CD14-positive monocyte (primary cell): ENCODE results near the gene DDX18. TPM values are rescaled to one million over a fixed set of nuclear protein-coding genes. Genes with fewer than 3 reads are reported as not detected.

Experiments
- DNase-seq, 3 donors: peaks; one replicate each; pipeline ENCODE4 v3.0.0-alpha.2; 2011 to 2022
- H2AFZ ChIP-seq: 2 replicates; pipeline ENCODE4 v1.6.0; 2012; ENCODE audit warnings: mild to moderate bottlenecking, low read depth, low read length, inconsistent platforms; ENCODE audit not compliant: insufficient read depth, poor library complexity, severe bottlenecking
- H3K27ac ChIP-seq, 2 donors: 1 replicate in 1 of 2; 2 replicates in 1 of 2; pipeline ENCODE4 v1.5.1; 2012 to 2013; ENCODE audit warnings: low read length in 2 of 2, control low read depth in 1 of 2, inconsistent platforms in 1 of 2, low read depth in 1 of 2, mild to moderate bottlenecking in 1 of 2
- H3K27me3 ChIP-seq, 2 donors: one replicate each; pipeline versions ENCODE4 v1.6.0 to v1.6.1; 2011 to 2013; ENCODE audit warnings: low read length in 2 of 2; ENCODE audit not compliant: control insufficient read depth in 2 of 2, insufficient read depth in 2 of 2
- H3K36me3 ChIP-seq, 2 donors: replicated peaks in 1 of 2; 1 replicate in 1 of 2; 2 replicates in 1 of 2; pipeline versions ENCODE4 v1.5.1 to v1.6.1; 2012 to 2013; ENCODE audit warnings: low read length in 2 of 2, control low read depth in 1 of 2, inconsistent platforms in 1 of 2, mild to moderate bottlenecking in 1 of 2; ENCODE audit not compliant: insufficient read depth in 2 of 2, control insufficient read depth in 1 of 2
- H3K4me1 ChIP-seq, 2 donors: 1 replicate in 1 of 2; 2 replicates in 1 of 2; pipeline versions ENCODE4 v1.5.1 to v1.6.1; 2012 to 2013; ENCODE audit warnings: low read length in 2 of 2, control low read depth in 1 of 2, inconsistent platforms in 1 of 2, mild to moderate bottlenecking in 1 of 2, moderate library complexity in 1 of 2; ENCODE audit not compliant: insufficient read depth in 2 of 2, control insufficient read depth in 1 of 2
- H3K4me2 ChIP-seq: replicated peaks from 2 replicates; pipeline ENCODE3; 2012; ENCODE audit warnings: low read length, moderate library complexity, mild to moderate bottlenecking; ENCODE audit not compliant: poor library complexity, severe bottlenecking; ENCODE audit errors: extremely low read depth
- H3K4me3 ChIP-seq, 3 experiments: fragments of 200-600 bp in 1 of 3; sonication (generic) in 1 of 3; replicated peaks in 1 of 3; 1 replicate in 2 of 3; 2 replicates in 1 of 3; pipeline ENCODE4 v1.5.1; 2011 to 2013; ENCODE audit warnings: low read length in 3 of 3, mild to moderate bottlenecking in 3 of 3, control low read depth in 2 of 3, low read depth in 2 of 3, inconsistent platforms in 1 of 3, moderate library complexity in 1 of 3
- H3K79me2 ChIP-seq: 2 replicates; pipeline ENCODE4 v1.6.0; 2012; ENCODE audit warnings: mild to moderate bottlenecking, control low read depth, inconsistent platforms, low read length, moderate library complexity; ENCODE audit not compliant: insufficient read depth
- H3K9ac ChIP-seq: 2 replicates; pipeline ENCODE4 v1.6.0; 2017; ENCODE audit warnings: low read length, mild to moderate bottlenecking; ENCODE audit not compliant: insufficient read depth, poor library complexity, severe bottlenecking
- H3K9me3 ChIP-seq, 2 donors: replicated peaks in 1 of 2; 1 replicate in 1 of 2; 2 replicates in 1 of 2; pipeline versions ENCODE4 v1.5.1 to v1.6.1; 2012 to 2013; ENCODE audit warnings: low read length in 2 of 2, control low read depth in 1 of 2; ENCODE audit not compliant: control insufficient read depth in 1 of 2, insufficient read depth in 1 of 2
- H4K20me1 ChIP-seq: 2 replicates; pipeline ENCODE4 v1.6.0; 2012; ENCODE audit warnings: mild to moderate bottlenecking, low read length, control low read depth, moderate library complexity; ENCODE audit not compliant: insufficient read depth
- H3K27ac Mint-ChIP-seq, 7 donors: one replicate each; pipeline ENCODE4 v1.8.0; 2020; ENCODE audit warnings: mild to moderate bottlenecking in 7 of 7, mixed read lengths in 7 of 7, moderate library complexity in 6 of 7, inconsistent platforms in 2 of 7
- H3K27me3 Mint-ChIP-seq, 3 donors: one replicate each; pipeline ENCODE4 v1.8.0; 2021 to 2022; ENCODE audit warnings: low read depth in 3 of 3, mild to moderate bottlenecking in 3 of 3, mixed read lengths in 3 of 3, moderate library complexity in 3 of 3, inconsistent platforms in 1 of 3
- H3K36me3 Mint-ChIP-seq, 2 donors: one replicate each; pipeline ENCODE4 v1.8.0; 2020; ENCODE audit warnings: mixed read lengths in 2 of 2, inconsistent platforms in 1 of 2, mild to moderate bottlenecking in 1 of 2
- H3K4me1 Mint-ChIP-seq: one replicate; pipeline ENCODE4 v1.8.0; 2020; ENCODE audit warnings: mild to moderate bottlenecking, mixed read lengths
- H3K4me3 Mint-ChIP-seq, 2 donors: one replicate each; pipeline ENCODE4 v1.8.0; 2020; ENCODE audit warnings: mild to moderate bottlenecking in 2 of 2, mixed read lengths in 2 of 2, moderate library complexity in 1 of 2
- H3K9me3 Mint-ChIP-seq, 7 donors: one replicate each; pipeline ENCODE4 v1.8.0; 2020 to 2022; ENCODE audit warnings: mixed read lengths in 7 of 7, mild to moderate bottlenecking in 6 of 7, moderate library complexity in 6 of 7, inconsistent platforms in 2 of 7
- CTCF ChIP-seq: fragments of 200-600 bp; IDR thresholded peaks from one replicate; pipeline ENCODE4 v1.8.0; 2022; ENCODE audit warnings: antibody characterized with exemption, mild to moderate bottlenecking
- WGBS: methylation state at CpG from one replicate; pipeline ENCODE4 v1.1.5; 2013; ENCODE audit warnings: missing lambda C conversion rate; ENCODE audit not compliant: insufficient coverage; 5-methylcytosine and 5-hydroxymethylcytosine counted together
- intact Hi-C, 2 donors: fragments of 100-400 bp; cut with micrococcal nuclease; formaldehyde crosslinking; loops; one replicate each; pipeline versions ENCODE4 v1.15.0 to v1.15.1; 2023
- polyA plus RNA-seq, 3 donors: library from polyadenylated mRNA; depleted of rRNA in 1 of 3; unstranded in 2 of 3; stranded (reverse) in 1 of 3; fragments of 300-500 nt in 2 of 3; fragments of >200 nt in 1 of 3; fragmentation: Illumina TruSeq in 2 of 3; gene quantifications; 1 replicate in 2 of 3; 2 replicates in 1 of 3; pipeline ENCODE4 v1.2.3, GENCODE V29; 2012 to 2021

The DDX18 gene
- polyA plus RNA-seq, 3 donors: 19.1 to 21.1 (median 19.7) TPM

- no peak overlapping the region for H3K27ac Mint-ChIP-seq
- Histone ChIP-seq H3K9ac (no peak overlapping the region), H3K4me1 (no peaks in the 10 kb centered on the region), H4K20me1 (no peaks in the 10 kb centered on the region), H3K36me3 (no peaks in the 10 kb centered on the region), H3K79me2 (no peaks in the 10 kb centered on the region), H3K4me2 (no peak overlapping the region), H3K9me3 (no peaks in the 10 kb centered on the region), H3K27ac (no peak overlapping the region), H3K4me3 (no peak overlapping the region), H3K27me3 (no peaks in the 10 kb centered on the region), H2AFZ (no peak overlapping the region)
- WGBS: no CpG with 5 or more reads among the region's 1 CpG
- H3K9me3 Mint-ChIP-seq: peaks cover 2 to 8% (median 5%) of the 10 kb centered on the region in 7 donors
- no peak overlapping the region for H3K4me3 Mint-ChIP-seq
- H3K36me3 Mint-ChIP-seq: no peaks in the 10 kb centered on the region
- intact Hi-C loops: no loop called here
- no peaks in the 10 kb centered on the region for H3K4me1 Mint-ChIP-seq
- DNase-seq: no peak
- no peak for TF ChIP-seq CTCF
- H3K27me3 Mint-ChIP-seq: peaks cover 0 to 5% (median 3%) of the 10 kb centered on the region in 3 donors
Measured at GRCh38 chr2:117875786-117876185, 61.3 kb downstream of the DDX18 start.

GRCh38 chr2:117879003-117879402 lies 64.5 kb downstream of the DDX18 start:
- Histone ChIP-seq H3K27me3 (no peaks in the 10 kb centered on the region), H4K20me1 (no peaks in the 10 kb centered on the region), H3K9ac (no peak overlapping the region), H3K27ac (no peak overlapping the region), H3K9me3 (peaks cover 11 to 13% of the 10 kb centered on the region in 2 donors), H3K79me2 (no peaks in the 10 kb centered on the region), H3K4me2 (no peak overlapping the region), H3K36me3 (no peaks in the 10 kb centered on the region), H3K4me1 (no peaks in the 10 kb centered on the region), H3K4me3 (no peak overlapping the region), H2AFZ (no peak overlapping the region)
- Mint-ChIP-seq H3K9me3 (peaks cover 4 to 27% (median 18%) of the 10 kb centered on the region in 7 donors), H3K27ac (peak overlapping the region in 1 of 7 donors; percentile 20), H3K4me3 (no peak overlapping the region), H3K4me1 (no peaks in the 10 kb centered on the region), H3K27me3 (peaks cover 0 to 4% (median 3%) of the 10 kb centered on the region in 3 donors), H3K36me3 (no peaks in the 10 kb centered on the region)
- intact Hi-C loops: no loop called here
- 80% methylated on average over 1 of the region's 2 CpGs for WGBS
- DNase-seq: no peak
- no peak for TF ChIP-seq CTCF

Other genes with a start within 250 kb of the DDX18 start
- 10 to 100 TPM in 1 of 3 donors, 1 to 10 TPM in 2; 2.5 to 20.7 (median 5.8) TPM for gene CCDC93, start 199.4 kb downstream of the DDX18 start, polyA plus RNA-seq